PC-3 (cell line): ENCODE measurements around the gene STRN3.

ENCODE experiments used
- EZH2 ChIP-seq: fragments of 300-600 bp; sonication (generic); IDR thresholded peaks from one replicate; pipeline ENCODE4 v1.6.1; 2017; ENCODE audit warnings: antibody characterized with exemption, mild to moderate bottlenecking, low read length; ENCODE audit not compliant: unreplicated experiment
- TF ChIP-seq, protein P1 (sequence below): fragments of 300-600 bp; sonication (generic); conservative IDR thresholded peaks from 2 replicates; pipeline ENCODE4 v1.5.1; 2017; ENCODE audit warnings: antibody characterized with exemption, low read depth, mild to moderate bottlenecking, low read length

DNA sequence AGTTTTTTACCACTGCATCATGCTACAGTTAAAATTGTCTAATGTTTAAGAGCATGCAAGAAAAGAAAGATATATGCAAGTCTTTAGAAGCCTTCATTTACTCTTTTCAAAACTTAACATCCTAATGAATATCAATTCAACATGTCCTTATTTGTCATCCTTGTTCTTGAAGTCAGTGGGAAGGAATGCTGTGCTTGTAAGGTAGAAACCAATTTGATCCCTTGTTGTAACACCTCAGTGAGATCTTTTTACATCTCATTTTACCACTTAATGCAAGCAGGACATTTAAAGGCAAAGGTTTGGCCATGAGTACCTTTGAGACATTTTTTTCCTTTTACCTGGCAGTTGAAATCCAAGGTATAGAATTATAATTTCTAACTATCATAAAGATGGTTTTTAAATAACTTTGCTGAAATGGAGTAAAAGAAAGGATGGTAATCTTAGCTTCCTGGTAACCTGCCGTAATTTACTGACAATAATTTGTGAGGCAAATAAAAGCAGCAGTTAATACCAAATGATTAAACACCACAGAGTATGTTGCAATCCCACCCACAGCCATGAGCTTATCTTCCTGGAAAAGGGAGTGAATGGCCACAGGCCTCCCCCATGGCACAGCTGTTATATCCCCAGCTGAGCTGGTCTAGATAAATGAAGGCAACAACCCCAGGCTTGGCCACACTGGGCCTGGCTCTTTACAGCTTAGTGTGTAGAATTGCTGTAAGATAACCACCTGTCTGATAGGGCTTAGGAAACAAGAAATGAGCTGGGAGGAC, 33.2 kb upstream of the STRN3 start:
- no peak for TF ChIP-seq EZH2
- TF ChIP-seq, protein P1, sequence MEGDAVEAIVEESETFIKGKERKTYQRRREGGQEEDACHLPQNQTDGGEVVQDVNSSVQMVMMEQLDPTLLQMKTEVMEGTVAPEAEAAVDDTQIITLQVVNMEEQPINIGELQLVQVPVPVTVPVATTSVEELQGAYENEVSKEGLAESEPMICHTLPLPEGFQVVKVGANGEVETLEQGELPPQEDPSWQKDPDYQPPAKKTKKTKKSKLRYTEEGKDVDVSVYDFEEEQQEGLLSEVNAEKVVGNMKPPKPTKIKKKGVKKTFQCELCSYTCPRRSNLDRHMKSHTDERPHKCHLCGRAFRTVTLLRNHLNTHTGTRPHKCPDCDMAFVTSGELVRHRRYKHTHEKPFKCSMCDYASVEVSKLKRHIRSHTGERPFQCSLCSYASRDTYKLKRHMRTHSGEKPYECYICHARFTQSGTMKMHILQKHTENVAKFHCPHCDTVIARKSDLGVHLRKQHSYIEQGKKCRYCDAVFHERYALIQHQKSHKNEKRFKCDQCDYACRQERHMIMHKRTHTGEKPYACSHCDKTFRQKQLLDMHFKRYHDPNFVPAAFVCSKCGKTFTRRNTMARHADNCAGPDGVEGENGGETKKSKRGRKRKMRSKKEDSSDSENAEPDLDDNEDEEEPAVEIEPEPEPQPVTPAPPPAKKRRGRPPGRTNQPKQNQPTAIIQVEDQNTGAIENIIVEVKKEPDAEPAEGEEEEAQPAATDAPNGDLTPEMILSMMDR = no peak
